ENCODE data around the gene EPHA6.
"Not testable (repeated sequence)": the region's sequence is repeated elsewhere in the genome, so short reads cannot be mapped to it uniquely, and the experiment has no call there.

The EPHA6 gene

DNA sequence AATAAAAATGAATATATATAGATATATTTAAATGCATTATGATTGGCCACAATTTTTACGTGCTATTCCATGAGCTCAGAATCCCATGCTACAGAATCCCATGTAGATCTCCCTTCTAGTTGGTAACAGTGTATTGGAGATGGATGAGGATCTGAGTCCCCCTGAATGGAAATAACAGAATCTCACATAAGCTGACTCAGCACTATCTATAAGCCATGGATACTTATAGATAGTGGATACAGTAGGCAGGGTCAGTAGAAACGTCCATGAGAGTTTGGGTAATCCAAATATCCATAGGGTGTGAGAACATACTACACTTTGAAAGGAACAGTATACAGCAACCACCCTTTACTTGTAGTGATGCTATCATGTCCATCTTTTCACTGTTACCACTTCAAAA is 375.4 kb downstream of the EPHA6 start:
- no peak for DNase-seq

DNA sequence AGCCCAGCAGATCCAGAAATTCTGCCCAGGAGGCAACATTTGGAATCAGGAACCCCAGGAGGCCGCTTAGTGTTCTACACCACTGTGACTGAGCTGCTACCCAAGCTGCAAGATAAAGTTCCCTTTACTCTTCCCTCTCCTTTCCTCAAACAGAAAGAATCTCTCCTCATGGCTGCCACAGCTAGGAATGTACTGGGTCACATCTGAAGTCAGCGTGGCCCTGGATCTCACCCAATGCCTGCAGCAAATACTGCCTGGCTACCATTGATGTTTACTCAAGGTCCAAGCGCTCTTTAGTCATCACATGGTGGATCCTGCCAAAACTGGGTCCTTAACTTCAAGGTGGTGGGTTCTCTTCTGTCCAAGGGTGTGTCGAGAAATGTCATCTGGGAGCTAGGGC is 382.7 kb downstream of the EPHA6 start:
- DNase-seq, result no peak

DNA sequence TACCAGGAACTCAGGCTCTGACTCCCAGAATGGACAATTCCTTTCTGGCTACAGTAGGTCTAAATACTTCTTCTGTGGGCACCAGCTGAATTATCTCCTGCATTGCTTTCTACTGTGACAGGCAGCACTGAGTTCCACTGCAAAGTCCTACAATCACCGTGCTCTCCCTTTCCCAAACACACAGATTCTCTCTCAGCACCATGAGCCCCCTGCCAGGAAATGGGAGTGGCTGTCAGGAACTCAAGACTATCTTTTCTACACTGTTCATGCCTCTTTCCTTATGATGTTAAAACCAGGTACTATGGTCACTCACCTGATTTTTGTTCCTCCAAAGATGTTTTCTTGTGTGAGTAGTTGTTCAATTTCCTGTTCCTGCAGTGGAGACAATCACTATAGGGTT is 383.4 kb downstream of the EPHA6 start:
- no peak for DNase-seq

DNA sequence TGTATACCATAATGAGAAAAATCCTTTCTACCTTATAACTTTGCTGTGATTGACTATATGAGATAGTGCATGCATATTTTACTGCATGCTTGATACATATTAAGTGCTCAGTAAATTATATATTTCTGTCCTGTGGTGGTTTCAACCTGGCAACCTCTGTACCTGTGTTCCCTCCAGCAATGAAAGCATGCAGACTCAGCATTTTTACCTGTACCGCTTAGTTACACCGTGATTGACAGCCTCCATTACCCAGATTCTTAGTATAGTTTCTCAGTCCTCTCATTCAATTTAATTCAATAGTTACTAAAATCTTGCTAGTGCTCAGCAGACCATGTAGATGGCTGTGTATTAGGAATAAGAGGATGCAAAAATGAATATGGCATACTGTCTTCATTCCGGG is 386.0 kb downstream of the EPHA6 start:
- DNase-seq, result no peak

DNA sequence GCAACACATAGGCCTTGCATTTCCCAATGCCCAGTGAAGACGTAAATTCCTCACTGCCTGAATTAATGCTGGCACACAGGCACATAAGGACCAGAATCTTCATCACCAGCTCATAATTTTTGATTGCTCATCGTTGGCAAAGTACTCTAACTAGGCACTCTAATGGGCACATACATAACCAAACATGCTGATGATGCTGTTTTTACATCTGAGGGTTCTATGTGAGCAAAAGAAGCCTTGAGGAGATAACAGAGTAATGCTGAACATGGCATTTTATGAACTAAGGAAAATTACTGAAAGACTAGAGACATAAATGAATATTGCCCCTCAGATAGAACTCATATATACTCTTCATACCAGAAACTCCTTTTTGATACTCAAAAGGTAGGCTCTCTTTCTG is 387.4 kb downstream of the EPHA6 start:
- no peak for DNase-seq

DNA sequence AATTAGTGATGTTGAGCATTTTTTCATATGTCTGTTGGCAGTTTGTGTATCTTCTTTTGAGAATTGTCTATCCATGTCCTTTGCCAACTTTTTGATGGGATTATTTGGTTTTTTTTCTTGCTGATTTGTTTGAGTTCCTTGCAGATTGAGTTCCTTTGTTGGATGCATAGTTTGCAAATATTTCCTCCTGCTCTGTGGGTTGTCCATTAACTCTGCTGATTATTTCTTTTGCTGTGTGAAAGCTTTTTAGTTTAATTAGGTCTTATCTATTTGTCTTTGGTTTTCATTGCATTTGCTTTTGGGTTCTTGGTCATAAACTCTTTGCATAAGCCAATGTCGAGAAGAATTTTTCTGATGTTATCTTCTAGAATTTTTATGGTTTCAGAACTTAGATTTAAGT is 414.6 kb downstream of the EPHA6 start:
- DNase-seq, result no peak

DNA sequence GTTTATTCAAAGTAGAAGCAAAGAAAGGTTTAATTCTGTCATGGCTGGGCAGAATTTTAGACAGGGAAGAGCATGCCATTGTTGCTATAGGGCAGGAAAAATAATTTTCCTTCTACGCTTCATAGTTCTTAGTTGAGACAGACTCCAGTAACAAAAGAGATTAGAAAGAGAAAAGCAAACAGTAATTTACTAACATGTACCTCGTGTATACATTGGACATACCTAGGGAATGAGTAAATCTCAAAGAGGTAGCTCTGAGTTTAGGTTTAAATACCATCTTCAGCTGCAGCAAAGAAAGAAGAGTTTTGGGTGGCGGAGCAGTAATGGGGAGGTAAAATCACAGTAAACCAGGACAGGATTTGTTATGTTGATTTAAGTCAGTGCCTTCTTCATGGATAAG is 416.1 kb downstream of the EPHA6 start:
- DNase-seq, result no peak

DNA sequence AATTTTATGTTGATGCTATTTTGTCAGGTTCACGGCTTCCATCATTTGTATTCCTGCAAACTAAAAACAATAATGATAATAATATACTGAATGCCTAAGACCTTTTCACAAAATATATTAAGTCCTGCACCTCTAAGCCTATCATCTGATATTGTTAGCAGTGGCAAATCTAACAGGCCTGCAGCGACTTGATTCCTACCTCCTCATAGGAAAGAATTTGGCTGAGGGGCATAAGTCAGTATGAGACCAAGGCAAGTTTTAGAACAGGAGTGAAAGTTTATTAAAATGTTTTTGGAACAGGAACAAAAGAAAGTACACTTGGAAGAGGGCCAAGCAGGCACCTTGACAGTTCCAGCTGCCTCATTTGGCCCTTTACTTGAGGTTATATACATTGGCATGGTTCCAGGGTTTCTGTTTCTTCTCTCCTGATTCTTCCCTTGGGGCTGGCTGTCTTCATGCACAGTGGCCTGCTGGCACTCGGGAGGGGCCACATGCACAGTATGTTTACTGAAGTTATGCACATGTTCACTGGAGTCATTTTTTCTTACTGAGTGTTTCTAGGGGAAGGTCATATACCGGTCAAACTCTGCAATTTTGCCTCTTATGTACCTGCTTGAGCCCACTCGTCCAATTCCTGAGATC is 418.1 kb downstream of the EPHA6 start:
- DNase-seq, result no peak

DNA sequence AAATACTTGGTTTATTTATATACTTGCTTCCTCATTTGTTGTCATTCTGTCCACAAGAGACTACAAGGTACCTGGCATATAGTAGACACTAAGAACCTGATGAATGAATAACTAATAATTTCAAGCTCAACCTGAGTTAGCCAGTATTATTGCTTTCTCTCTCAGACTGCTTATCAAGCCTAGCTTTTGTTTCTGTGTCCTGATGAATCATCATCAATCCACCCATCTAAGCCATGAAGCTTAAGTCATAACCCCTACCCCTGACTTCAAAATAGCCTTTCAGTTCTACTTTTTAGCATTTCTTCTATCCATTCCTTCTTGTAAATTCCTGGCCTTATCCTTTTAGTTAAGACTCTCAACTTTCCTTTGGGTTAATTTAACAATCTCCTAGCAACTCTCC is 420.8 kb downstream of the EPHA6 start:
- DNase-seq, result no peak

DNA sequence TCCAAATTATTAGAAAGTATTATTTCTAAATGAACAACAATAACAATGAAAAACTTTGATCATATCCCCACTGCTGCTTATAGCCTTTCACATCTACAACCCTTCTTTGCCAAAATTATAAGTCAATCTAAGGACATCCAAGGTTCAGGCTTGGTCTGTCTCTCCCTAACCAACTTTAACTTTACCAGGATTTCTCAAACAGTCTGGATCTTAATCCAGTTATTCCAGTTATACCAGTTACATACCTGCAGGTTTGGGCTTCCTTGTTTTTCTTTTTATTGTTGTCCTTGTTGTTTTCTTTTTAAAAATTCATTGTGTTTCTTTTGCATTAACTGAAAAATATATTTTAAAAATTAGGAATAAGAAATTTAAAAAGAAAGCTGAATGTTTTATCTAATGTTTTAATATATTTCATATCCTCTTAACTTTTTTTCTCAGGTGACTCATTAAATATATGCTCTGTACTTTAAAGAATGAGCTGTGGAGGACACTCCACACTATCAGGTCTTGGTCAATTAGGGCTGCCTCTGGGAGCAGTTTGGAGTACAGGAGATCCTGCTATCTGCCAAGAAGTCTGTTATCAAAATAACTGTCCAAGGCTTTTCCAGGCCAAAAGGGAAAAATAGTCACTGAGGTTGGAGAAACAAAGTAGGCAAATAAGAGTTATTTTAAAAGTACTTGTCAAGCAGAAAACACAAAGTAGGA is 421.4 kb downstream of the EPHA6 start:
- no peak for DNase-seq

DNA sequence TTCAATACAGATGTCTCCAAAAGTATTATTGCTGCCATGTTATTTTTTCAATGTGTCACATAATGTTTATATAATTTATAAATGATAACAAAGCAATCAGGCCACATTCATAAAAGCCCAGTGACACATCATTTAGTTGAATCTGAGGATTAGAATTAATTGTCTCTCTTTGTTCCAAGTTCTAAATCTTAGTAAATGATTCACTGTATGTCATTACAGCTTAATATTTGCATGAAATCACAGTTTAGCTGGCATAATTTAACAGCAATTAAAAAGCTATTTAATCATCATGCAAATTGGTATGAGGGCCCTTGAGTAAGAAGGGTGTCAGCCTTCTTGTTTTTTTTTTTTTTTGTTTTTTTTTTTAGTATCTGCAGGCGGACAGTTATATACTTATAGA is 427.0 kb downstream of the EPHA6 start:
- no peak for DNase-seq

DNA sequence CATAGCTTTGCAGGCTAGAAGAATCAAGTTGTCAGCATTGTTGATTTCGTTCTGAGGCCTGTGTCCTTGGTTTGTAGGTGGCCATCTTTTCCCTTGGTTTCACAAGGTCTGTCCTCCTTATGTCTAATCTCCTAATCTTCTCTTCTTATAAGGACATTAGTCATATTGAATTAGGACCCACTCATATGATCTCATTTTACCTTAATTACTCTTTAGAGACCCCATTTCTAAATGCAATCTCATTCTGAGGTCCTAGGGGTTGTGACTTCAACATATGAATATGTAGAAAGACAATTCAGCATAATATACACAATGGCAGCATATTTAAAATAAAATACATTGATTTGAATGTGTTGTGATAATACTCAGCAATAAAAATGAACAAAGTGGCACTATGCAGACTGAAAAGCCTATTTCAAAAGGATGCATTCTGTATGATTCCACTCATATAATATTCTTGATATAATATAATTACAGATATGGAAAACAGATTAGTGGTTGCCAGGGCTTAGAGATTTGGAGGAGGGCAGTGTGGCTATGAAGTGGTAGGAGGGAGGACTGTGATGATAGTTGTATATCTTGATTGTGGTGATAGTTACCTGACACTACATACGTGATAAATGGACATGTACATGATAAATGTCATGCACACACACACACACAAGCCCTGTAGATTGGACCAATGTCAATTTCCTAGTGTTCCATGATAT is 431.0 kb downstream of the EPHA6 start:
- no peak for DNase-seq

DNA sequence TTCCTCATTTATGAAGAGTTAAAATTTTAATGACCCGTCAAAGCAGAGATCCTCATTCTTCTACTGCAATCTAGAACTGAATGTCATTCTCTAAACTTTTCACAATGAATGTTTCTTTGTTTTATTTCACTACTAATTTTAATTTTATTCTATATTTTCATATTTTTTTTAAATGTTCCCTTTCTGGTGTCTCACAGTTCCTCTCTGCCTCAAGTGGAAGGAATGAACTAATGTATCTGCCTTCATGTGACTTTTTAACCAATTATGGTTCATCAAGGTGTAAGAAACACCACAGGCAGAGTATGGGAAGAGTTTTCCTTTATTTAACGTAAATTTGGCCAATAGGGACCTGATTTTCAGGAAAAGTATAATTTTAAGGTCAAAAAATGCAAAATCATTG is 441.7 kb downstream of the EPHA6 start:
- no peak for DNase-seq

DNA sequence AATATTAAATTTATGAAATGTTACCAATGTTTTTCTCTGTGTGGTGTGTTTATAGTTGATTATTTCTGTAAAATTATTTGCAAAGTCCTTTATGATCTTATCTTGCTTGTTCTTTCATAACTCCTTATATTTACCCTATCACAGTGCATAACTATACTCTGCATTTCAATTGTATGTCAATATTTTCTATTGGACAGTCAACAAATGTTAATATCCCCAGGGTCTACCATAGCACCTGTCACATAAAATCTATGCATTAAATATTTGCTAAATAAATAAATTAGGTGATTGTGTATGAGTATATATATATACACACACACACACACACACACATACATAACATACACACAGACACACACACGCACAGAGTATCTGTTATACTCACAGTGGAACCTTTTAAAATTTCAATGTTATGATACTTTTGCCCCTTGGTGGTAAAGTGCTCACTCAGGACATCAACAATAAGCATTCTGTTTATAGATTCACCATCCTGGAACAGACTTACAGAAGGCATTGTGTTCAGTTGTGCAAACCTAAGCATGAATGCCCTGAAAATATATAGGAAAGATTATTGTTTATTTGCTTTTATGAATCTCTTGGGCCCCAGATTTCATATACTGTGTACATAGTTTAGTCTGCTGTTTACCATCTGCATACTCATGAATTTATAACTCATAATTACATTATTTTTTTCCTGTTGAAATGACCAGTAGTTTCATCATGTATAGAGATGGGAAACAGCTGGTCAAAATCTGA is 443.7 kb downstream of the EPHA6 start:
- no peak for DNase-seq

DNA sequence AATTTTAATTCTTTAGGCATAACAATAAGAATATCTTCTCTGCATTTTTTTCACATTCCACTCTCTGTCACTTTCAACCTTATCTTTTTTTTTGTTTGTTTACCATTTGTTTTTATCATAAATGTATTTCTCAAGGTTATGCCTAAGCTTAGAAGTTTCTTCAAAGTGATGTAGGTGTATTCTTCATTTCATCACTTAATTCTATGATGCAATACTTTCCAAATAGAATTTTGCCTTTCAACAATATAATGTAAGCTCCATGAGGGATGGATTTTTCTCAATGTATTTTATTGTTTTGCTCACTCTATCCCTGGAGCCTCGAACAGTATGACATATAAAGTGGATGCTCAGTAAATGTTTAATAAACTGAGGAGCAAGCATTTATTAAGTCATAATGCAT is 444.9 kb downstream of the EPHA6 start:
- DNase-seq, result no peak

DNA sequence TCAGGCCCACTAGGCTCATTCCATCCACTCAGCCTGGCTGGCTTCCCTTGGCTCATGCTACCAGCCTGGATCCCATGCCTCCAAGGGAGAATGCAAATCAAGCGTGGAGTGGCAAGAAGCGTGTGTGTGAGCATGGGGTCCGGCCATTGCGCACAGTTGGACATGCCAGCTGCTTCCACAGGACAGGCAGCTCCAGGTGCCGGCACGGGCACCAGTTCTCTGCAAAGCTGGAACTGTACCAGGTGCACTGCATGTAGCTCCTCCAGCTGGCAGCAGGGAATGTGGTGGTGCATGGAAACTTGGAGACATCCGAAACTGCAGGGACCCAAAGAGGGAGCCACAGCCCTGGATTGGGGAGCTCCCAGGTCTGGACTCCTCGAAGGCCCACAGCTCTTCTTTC is 449.8 kb downstream of the EPHA6 start:
- DNase-seq, result no peak

DNA sequence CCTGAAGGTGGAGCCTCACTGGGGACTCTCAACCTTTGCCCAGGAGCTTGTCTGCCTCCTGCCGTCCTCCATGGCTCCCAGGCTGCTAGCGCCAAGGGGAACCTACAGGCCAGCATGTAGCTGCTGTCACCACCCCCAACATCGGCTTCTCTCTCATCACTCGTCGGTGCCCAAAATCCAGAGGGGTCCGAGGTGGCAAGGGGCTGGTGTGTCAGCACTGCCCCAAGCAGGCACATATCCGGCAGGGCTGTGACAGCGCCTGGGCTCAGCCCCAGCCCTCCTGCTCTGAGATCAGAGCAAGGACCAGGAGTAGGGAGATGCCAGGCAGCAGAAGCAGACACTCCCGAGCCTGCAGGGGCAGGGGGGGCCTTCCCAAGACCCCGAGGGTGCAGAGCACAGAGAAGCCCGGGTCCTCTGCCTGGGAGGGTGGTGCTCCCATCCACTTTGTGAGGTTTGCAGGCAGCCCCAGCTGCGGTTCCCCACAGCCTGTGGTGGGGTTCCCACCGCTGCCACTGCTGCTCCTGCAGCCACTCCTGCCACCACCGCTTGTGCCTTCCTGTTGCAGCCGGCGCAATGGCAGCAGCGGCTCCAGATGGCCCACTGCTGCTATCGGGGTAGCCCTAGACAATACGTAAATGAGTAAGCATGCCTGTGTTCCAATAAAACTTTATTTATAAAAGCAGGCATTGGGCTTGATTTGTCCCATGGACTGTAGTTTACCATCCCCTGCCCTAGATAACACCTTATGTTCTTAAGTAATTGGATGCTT is 451.0 kb downstream of the EPHA6 start:
- DNase-seq, result no peak

DNA sequence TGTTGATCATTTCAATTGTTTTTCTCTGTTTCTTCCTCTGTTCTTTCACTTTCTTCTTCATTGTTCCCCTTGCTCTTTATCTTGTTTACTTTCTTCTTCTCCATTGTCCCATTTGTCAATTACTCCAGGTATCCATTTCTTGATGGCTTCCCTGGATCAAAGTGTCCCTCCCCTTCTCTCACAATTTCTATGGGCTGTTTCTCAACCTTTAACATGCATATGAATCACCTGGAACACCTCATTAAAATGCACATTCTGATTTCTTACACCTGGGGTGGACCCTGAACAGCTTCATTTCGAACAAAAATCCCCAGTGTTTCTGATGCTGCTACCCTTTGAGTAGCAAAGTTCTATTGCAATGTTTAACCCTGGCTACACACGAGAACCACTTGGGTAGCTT is 454.8 kb downstream of the EPHA6 start:
- no peak for DNase-seq

DNA sequence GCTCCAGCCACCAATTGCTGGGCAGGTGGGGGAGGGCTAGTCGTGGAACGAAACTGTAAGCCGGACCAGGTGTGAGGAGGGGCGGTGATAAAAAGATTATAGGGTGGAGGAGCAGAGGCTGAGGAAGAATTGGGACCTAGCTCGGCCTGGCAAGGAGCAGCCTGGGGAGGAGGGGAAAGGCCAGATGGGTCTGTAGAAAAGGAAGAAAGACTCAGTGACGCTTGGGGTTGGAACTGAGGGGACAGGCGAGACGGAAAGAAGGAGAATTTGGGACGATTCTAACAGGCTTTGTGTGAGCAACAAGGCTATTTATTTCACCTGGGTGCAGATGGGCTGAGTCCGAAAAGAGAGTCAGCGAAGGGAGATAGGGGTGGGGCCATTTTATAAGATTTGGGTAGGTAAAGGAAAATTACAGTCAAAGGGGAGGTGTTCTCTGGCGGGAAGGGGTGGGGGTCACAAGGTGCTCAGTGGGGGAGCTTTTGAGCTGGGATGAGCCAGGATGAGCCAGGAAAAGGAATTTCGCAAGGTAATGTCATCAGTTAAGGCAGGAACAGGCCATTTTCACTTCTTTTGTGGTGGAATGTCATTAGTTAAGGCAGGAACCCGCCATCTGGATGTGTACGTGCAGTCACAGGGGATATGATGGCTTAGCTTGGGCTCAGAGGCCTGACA is 462.6 kb downstream of the EPHA6 start:
- DNase-seq, result not testable (repeated sequence)

DNA sequence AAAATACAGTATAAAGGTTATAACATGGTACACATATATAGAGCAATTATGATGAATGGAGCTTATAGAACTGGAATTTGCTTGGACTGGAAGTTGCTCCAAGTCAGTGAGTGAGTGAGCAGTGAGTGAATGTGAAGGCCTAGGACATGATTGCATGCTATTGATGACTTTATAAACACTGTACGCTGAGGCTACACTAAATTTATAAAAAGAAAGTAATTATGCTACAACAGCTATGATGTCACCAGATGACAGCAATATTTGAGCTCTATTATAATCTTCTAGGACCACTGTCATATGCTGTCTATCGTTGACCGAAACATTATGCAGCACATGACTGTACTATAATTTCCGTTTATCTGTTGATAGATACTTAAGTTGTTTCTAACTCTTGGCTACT is 463.3 kb downstream of the EPHA6 start:
- DNase-seq, result no peak

DNA sequence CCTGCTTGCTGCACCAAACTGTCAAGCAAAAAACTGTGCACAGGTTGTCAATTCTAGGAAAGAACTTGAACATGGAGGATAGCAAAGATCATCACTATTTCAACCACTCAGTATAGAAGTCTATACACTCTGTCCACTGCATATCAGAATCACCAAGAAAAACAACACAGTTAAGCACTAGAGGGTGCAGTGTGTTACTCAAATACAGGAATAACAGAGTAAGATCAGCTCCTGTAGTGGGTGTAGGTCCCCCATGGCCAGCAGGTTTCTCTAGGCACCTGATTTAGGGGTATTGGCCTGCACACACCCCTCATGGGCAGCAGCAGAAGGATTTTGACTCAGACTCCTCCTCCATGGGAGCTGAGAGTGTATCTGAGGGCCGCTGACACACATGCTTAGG is 464.1 kb downstream of the EPHA6 start:
- no peak for DNase-seq

DNA sequence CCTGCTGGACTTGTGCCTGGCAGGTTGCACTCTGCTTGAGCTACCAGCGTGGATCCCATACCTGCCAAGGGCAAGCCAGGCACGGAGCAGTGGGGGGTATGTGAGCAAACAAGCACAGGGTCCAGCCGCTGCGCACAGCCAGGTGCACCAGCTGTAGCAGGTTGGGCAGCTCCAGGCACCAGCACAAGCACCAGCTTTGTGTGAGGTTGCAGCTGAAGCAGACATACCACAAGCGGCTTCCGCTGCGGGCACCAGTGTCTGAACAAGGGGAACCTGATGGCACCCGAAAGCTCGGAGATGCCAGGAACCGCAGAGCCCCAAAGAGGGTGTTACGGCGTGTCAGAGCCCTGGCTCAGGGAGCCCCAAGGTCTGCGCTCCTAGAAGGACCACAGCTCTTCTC is 477.5 kb downstream of the EPHA6 start:
- no peak for DNase-seq
